Measurements from ENCODE around the gene RGS5.
"Not testable (repeated sequence)": the region's sequence is repeated elsewhere in the genome, so short reads cannot be mapped to it uniquely, and the experiment has no call there.

Gene RGS5, protein sequence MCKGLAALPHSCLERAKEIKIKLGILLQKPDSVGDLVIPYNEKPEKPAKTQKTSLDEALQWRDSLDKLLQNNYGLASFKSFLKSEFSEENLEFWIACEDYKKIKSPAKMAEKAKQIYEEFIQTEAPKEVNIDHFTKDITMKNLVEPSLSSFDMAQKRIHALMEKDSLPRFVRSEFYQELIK

DNA sequence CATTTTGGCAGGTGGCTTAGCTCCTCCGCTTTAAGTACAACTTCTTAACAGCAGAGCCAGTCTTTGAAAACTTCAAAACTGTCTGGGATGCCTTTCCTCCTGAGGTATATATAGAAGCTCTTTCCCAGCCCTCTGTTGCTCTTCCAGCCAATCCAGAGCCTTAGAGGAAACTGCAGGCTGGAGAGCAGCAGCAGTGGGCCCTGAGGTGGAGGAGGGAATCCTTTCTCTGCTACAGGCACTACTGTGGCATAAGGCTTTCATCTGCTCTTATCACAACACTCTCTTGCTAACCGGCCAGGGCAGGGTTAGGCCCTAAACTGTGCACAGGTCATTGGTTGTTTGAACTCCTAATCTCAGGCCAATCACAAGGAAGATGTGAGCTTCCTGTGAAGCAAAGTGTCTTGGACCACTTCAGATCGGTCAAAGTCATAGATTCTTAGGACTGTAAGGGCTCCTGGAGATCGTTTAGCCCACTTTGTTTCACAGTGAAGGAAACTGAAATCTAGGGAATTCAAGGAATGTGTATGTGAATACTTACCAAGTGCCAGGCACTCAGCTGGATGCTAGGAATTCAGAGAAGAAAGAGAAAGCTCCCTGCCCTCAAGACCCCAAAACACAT lies at the start of gene RGS5:
TSS of gene RGS5 (minus strand) at position 84 of the 619 bp plus-strand sequence. CDS start at position 3, 81 bp downstream.
- H3K36me3 Mint-ChIP-seq, result no peaks in the 10 kb centered on the region
- H3K4me1 Mint-ChIP-seq (ENCODE audit: low read depth), result no peaks in the 10 kb centered on the region
- H3K27me3 Mint-ChIP-seq, result peaks cover 1% of the 10 kb centered on the region
- H3K27ac Mint-ChIP-seq, result no peak within 1 kb of the TSS
- no peak within 1 kb of the TSS for H3K4me3 Mint-ChIP-seq
- no peaks in the 10 kb centered on the region for H3K9me3 Mint-ChIP-seq (ENCODE audit: low read depth)

DNA sequence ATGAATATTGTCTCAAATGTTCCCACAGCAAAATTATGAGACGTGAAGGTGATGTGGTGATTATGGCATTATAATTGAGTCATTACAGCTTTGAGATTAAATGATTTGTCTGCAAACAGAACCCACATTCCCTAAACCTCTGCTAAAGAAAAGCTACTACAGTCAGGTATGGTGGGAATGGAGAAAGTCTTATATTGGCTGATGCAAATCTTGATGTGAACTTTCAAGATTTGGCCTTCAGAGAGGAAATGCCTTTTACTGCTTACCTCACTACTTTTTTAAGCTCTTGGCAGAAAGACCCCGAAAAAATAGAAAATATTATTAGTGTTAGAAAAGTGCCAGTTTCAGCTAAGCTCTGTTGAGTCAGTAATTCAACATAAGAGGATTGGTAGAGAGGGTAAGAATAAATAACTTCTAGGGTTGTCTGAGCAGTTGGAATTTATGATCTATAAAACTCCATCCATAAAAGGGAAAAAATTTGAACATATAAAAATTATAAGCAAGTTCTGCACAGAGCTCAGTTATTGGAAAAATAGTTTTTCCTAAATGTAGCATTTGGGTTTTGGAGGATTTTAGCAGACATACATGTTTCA lies 47.8 kb upstream of the RGS5 start:
- Mint-ChIP-seq H3K27ac (no peak overlapping the region), H3K36me3 (peaks cover 18% of the 10 kb centered on the region), H3K4me3 (no peak overlapping the region), H3K4me1 (ENCODE audit: low read depth) (no peaks in the 10 kb centered on the region), H3K27me3 (no peaks in the 10 kb centered on the region), H3K9me3 (ENCODE audit: low read depth) (no peaks in the 10 kb centered on the region)

DNA sequence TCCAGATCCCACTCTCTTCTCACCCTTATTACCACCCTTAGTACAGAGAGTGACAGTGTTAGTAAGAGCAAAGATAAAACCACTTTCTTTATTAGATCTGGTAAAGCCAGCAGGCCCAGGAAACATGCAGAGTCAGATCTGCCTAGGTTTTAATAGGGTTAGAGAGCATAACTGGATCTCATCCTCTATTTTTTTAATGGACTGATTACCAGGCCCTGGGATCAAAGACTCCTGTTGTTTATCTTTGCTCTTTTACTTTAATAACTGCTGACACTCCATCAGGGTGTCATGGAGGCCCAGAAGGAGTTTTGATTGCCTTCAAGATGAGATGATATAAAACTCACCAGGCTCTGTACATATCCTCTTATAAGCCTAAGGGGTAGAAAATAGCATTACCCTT lies 45.3 kb upstream of the RGS5 start:
- H3K4me1 Mint-ChIP-seq (ENCODE audit: low read depth), result no peaks in the 10 kb centered on the region
- no peaks in the 10 kb centered on the region for H3K27me3 Mint-ChIP-seq
- no peak overlapping the region for H3K27ac Mint-ChIP-seq

DNA sequence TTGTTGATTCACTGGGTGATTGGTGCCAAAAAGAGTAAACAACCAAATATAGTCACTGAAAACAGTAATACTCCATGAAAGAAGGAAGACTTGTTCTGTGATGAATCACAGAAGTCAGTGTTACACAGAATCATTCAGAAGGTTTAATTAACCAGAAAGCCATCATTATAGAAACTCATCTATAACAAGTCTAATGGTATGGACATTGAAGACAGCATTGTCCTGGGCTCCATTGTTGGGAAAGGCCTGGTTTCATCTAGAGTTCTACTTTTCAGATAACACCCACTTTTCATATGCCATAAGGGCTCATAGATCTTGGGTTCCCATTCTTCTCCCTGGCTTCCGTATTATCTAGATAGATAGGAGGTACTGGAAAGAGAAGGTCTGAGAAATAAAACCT lies 41.9 kb upstream of the RGS5 start:
- H3K27ac Mint-ChIP-seq; H3K27me3 Mint-ChIP-seq; H3K9me3 Mint-ChIP-seq (ENCODE audit: low read depth); H3K4me1 Mint-ChIP-seq (ENCODE audit: low read depth); H3K4me3 Mint-ChIP-seq: not testable (repeated sequence)
- peaks cover 27% of the 10 kb centered on the region for H3K36me3 Mint-ChIP-seq

More for the DNA sequence above, 45.3 kb upstream of the RGS5 start:
- Mint-ChIP-seq H3K36me3 (peaks cover 22% of the 10 kb centered on the region), H3K4me3 (no peak overlapping the region), H3K9me3 (ENCODE audit: low read depth) (no peaks in the 10 kb centered on the region)

DNA sequence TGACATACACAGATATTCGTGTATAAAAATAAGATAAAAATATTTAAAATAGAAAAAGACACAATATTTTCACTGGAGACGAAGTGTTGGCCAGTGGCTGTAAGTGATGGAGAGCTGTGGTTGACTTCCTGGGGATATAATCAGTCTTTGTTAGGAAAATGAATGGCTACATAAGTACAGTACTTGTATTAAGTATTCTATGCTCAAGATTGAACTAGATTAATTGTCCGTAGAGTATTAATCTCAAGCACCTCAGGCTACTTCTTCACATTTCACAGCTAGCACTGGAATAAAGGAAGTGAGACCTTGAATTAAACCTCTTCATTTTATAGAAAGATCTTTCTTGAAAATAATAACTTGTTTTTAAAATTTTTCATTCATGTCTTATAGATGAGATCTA lies 39.0 kb upstream of the RGS5 start:
- H3K4me1 Mint-ChIP-seq (ENCODE audit: low read depth), result no peaks in the 10 kb centered on the region
- H3K27ac Mint-ChIP-seq, result no peak overlapping the region
- H3K27me3 Mint-ChIP-seq, result no peaks in the 10 kb centered on the region
- H3K36me3 Mint-ChIP-seq, result peaks cover 14% of the 10 kb centered on the region
- no peak overlapping the region for H3K4me3 Mint-ChIP-seq
- no peaks in the 10 kb centered on the region for H3K9me3 Mint-ChIP-seq (ENCODE audit: low read depth)

DNA sequence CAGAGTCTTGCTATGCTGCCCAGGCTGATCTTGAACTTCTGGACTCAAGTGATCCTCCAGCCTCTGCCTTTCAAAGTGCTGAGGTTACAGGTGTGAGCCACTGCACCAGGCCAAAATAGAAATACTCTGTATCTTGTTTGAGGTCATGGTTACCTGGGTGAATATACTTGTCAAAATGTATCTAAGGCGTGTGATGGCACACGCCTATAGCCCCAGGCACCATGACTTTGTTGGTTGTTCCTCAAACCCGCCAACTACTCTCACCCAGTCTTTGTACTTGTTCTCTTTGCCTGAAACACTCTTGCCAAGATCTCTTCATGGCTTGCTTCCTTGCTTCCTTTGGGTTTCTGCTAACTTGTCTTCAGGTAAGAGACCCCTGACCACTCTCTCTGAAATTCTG lies 38.0 kb upstream of the RGS5 start:
- H3K9me3 Mint-ChIP-seq (ENCODE audit: low read depth), result no peaks in the 10 kb centered on the region
- no peak overlapping the region for H3K27ac Mint-ChIP-seq
- H3K27me3 Mint-ChIP-seq, result no peaks in the 10 kb centered on the region
- no peak overlapping the region for H3K4me3 Mint-ChIP-seq
- peaks cover 14% of the 10 kb centered on the region for H3K36me3 Mint-ChIP-seq
- no peaks in the 10 kb centered on the region for H3K4me1 Mint-ChIP-seq (ENCODE audit: low read depth)

DNA sequence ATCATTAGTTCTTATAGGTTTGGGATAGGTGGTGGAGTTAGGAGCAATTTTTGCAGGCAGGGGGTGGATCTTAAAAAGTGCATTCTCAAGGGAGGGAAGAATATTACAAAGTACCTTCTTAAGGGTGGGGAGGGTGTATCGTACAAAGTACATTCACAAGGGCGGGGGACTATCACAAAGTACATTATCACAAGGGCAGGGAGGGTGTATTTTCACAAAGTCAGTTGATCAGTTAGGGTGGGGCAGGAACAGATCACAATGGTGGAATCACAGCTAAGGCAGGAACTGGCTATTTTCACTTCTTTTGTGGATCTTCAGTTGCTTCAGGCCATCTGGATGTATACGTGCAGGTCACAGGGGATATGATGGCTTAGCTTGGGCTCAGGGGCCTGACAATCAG lies 30.9 kb upstream of the RGS5 start:
- not testable (repeated sequence) for H3K9me3 Mint-ChIP-seq (ENCODE audit: low read depth)

DNA sequence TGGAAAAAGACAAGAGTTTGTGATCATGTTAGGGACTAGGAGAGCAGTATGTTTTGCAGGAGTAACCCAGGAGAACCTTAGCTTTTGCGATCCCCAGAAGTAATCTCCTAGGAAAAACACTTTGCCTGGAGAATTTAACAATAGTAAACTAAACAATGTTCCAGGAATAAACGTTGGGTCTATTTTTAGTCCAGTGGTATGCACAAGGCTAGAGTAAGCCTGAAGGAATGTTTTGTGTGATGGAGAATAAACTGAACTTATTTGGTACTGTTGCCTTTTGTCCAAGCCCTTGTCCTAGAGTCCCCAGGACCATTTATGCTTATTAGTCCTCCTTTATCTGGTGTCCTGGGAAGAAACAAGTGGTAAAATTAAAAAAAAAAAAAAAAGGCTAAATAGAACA lies 28.7 kb upstream of the RGS5 start:
- Mint-ChIP-seq H3K27me3 (no peaks in the 10 kb centered on the region), H3K27ac (no peak overlapping the region), H3K4me3 (no peak overlapping the region)

More for the DNA sequence above, 30.9 kb upstream of the RGS5 start:
- H3K4me1 Mint-ChIP-seq (ENCODE audit: low read depth); H3K4me3 Mint-ChIP-seq; H3K36me3 Mint-ChIP-seq; H3K27me3 Mint-ChIP-seq; H3K27ac Mint-ChIP-seq: not testable (repeated sequence)

DNA sequence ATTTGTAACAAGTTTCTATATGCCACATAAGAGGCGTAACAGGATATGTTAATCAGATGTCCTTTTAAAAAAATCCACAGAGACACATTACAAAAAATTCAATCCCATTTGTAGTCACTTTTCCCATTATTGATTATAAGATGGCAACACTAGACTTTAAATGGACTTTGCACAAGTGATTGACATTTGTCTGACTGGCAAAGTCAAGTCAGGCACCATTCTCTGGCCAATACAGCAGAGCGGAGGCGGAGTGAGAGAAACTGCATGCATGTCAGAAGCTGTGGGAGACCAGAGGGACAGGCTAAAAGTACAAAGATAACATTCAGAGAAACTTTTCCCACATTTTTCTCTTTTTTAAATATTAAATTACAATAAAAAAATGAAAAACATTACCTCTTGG lies 28.1 kb upstream of the RGS5 start:
- Mint-ChIP-seq H3K9me3 (ENCODE audit: low read depth) (peaks cover 4% of the 10 kb centered on the region), H3K36me3 (peaks cover 8% of the 10 kb centered on the region), H3K27me3 (no peaks in the 10 kb centered on the region), H3K4me3 (no peak overlapping the region), H3K27ac (no peak overlapping the region), H3K4me1 (ENCODE audit: low read depth) (no peaks in the 10 kb centered on the region)

More for the DNA sequence above, 28.7 kb upstream of the RGS5 start:
- peaks cover 10% of the 10 kb centered on the region for H3K36me3 Mint-ChIP-seq
- H3K9me3 Mint-ChIP-seq (ENCODE audit: low read depth), result peaks cover 4% of the 10 kb centered on the region
- no peaks in the 10 kb centered on the region for H3K4me1 Mint-ChIP-seq (ENCODE audit: low read depth)

DNA sequence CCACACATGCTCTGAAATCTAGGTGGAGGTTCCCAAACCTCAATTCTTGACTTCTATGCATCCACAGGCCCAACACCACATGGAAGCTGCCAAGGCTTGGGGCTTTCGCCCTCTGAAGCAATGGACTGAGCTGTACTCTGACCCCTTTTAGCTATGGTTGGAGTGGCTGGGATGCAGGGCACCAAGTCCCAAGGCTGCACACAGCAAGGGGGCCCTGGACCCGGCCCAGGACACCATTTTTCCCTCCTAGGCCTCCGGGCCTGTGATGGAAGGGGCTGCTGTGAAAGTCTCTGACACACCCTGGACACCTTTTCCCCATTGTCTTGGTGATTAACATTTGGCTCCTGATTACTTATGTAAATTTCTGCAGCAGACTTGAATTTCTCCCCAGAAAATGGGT lies 25.6 kb upstream of the RGS5 start:
- H3K36me3 Mint-ChIP-seq, result not testable (repeated sequence)

DNA sequence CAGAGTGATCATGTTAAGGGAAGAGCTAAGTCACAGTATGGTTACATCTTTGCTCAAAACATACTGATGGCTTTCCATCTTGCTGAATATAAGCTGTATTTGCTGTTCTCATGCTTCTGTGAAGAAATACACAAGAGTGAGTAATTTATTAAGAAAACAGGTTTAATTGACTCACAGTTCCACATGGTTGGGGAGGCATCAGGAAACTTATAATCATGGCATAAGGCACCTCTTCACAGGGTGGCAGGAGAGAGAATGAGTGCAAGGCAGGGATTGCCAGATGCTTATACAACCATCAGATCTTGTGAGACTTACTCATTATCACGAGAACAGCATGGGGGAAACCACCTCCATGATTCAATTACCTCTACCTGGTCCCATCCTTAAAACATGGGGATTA lies 24.4 kb upstream of the RGS5 start:
- no peaks in the 10 kb centered on the region for H3K4me1 Mint-ChIP-seq (ENCODE audit: low read depth)
- peaks cover 7% of the 10 kb centered on the region for H3K36me3 Mint-ChIP-seq
- no peak overlapping the region for H3K27ac Mint-ChIP-seq
- H3K9me3 Mint-ChIP-seq (ENCODE audit: low read depth), result peaks cover 8% of the 10 kb centered on the region
- no peak overlapping the region for H3K4me3 Mint-ChIP-seq
- no peaks in the 10 kb centered on the region for H3K27me3 Mint-ChIP-seq

More for the DNA sequence above, 25.6 kb upstream of the RGS5 start:
- not testable (repeated sequence) for H3K4me3 Mint-ChIP-seq; H3K27ac Mint-ChIP-seq; H3K4me1 Mint-ChIP-seq (ENCODE audit: low read depth); H3K9me3 Mint-ChIP-seq (ENCODE audit: low read depth); H3K27me3 Mint-ChIP-seq

DNA sequence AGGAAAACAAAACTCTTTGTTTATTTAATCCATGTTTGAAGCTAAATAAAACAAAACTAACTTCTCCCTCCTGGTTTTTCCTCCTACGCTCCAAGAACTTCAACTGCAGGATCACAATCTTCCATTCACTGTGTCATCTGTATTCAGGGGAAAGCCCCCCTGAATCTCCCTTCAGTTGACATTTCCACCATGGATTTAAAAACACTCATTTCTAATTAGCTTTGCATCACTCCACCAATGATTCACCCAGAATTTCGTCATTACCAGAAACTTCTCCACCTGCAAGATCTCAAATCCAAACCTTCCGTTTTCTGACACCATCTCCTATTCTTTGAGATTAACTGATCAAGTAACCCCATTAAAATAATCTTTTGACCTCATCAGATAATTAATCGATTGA lies 10.9 kb upstream of the RGS5 start:
- Mint-ChIP-seq H3K4me1 (ENCODE audit: low read depth) (no peaks in the 10 kb centered on the region), H3K27me3 (no peaks in the 10 kb centered on the region), H3K27ac (no peak overlapping the region)

DNA sequence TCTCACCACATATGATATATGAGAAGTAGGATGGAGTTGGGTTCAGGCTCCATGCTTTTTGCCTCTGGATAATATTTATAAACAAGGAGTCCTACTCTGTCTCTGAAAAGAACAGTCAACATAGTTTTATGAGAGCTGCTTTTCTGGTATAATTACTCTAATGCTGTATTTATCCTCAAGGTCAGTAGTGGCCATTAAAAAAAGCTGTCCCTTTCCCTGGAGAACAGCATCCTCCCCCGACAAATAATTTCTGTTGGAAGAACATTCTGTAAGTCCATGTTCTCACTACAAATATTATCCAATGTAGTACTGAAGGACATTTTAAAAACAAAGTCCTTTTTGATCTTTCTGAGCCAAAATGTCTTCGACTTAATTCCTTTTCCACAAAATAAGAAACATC lies 9.0 kb upstream of the RGS5 start:
- Mint-ChIP-seq H3K36me3 (no peaks in the 10 kb centered on the region), H3K27ac (no peak overlapping the region), H3K27me3 (no peaks in the 10 kb centered on the region), H3K9me3 (ENCODE audit: low read depth) (no peaks in the 10 kb centered on the region), H3K4me1 (ENCODE audit: low read depth) (no peaks in the 10 kb centered on the region), H3K4me3 (no peak overlapping the region)

More for the DNA sequence above, 10.9 kb upstream of the RGS5 start:
- Mint-ChIP-seq H3K36me3 (no peaks in the 10 kb centered on the region), H3K4me3 (no peak overlapping the region), H3K9me3 (ENCODE audit: low read depth) (no peaks in the 10 kb centered on the region)

DNA sequence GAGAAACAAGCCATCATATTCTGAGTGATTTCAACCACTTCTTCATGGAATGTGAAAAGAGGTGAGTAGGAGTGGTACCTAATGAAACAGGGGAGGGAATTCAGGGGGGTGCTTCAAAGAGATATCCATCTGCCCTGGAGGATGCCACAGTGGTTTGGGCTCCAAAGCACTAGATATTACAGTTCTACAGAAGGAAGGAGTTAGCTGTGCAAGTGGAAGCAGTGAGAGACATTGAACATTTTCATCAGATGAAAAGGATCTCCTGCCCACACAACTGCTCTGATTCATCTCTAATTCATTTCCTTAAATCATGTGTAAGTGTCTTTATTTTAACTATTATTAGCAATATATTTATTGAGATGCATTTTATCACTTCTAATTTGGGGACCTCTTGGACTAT lies 2.8 kb upstream of the RGS5 start:
- no peak overlapping the region for H3K4me3 Mint-ChIP-seq
- no peaks in the 10 kb centered on the region for H3K9me3 Mint-ChIP-seq (ENCODE audit: low read depth)
- H3K4me1 Mint-ChIP-seq (ENCODE audit: low read depth), result no peaks in the 10 kb centered on the region
- H3K27ac Mint-ChIP-seq, result no peak overlapping the region
- H3K36me3 Mint-ChIP-seq, result no peaks in the 10 kb centered on the region
- no peaks in the 10 kb centered on the region for H3K27me3 Mint-ChIP-seq

DNA sequence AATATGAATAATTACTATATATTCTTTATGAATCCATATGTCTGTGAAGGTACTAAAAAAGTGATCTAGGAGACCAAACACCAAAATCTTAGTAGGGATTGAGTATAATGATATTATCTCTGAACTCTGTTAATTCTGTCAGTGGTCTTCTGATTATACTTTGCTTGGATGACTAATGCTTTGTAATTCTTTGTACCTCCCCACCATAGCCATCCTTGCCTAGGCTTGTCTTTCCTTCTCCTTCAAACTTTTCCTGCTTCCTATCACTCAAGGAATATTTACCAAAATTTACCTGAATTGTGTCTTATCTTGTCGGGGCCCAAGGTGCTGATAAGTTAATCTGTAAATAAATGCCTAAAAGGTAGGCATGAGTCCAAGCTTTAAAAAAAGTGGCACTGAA lies 845 bp upstream of the RGS5 start:
- no peaks in the 10 kb centered on the region for H3K36me3 Mint-ChIP-seq
- no peaks in the 10 kb centered on the region for H3K4me1 Mint-ChIP-seq (ENCODE audit: low read depth)
- no peaks in the 10 kb centered on the region for H3K9me3 Mint-ChIP-seq (ENCODE audit: low read depth)
- no peak overlapping the region for H3K27ac Mint-ChIP-seq
- peaks cover 1% of the 10 kb centered on the region for H3K27me3 Mint-ChIP-seq
- no peak overlapping the region for H3K4me3 Mint-ChIP-seq

DNA sequence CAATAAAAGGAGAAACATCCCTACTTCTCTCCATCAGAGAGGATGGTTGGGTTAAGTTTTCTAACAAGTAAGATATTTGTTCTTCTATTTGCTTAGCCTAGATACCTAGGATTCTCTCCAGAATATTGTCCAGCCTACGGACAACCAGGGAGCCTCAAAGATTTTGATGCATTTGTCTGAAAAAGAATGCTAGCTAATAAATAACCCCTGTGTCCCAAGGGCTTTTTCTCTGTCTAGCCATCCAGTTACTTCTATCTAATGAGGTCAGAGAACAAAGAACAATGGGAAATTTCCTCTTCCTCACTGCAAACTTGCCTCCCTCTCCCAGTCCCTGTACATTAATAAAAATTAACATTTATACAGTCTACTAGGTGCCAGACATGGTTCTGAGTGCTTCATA lies 810 bp downstream of the RGS5 start:
- Mint-ChIP-seq H3K9me3 (ENCODE audit: low read depth) (no peaks in the 10 kb centered on the region), H3K4me1 (ENCODE audit: low read depth) (no peaks in the 10 kb centered on the region), H3K27ac (no peak overlapping the region), H3K27me3 (peaks cover 3% of the 10 kb centered on the region), H3K36me3 (no peaks in the 10 kb centered on the region), H3K4me3 (no peak overlapping the region)
